ENCODE data around the gene BATF. TPM values are rescaled to one million over a fixed set of nuclear protein-coding genes. Genes with fewer than 3 reads are reported as not detected.

Gene BATF
- total RNA-seq, 1 donor from 2014 or later, result 0.84 TPM

GRCh38 chr14:75496755-75497154 lies 25.5 kb upstream of the BATF start:
- ATAC-seq (no peak), DNase-seq (ENCODE audit: missing footprints) (no peak)
- intact Hi-C loops (cut with DNase I), result no loop called here

- DNase-seq (ENCODE audit: missing footprints), result no peak
- ATAC-seq, result peak; percentile 26
- intact Hi-C loops (cut with DNase I), result no loop called here
These were observed 25.1 kb upstream of the BATF start for GRCh38 chr14:75497191-75497590.

GRCh38 chr14:75497701-75498100 lies 24.6 kb upstream of the BATF start:
- intact Hi-C loops (cut with DNase I), result no loop called here
- no peak for DNase-seq (ENCODE audit: missing footprints)

GRCh38 chr14:75499084-75499875 lies 23.0 kb upstream of the BATF start:
- no peak for ATAC-seq
- intact Hi-C loops (cut with DNase I), result no loop called here
- DNase-seq (ENCODE audit: missing footprints), result no peak

More at GRCh38 chr14:75497701-75498100, 24.6 kb upstream of the BATF start:
- no peak for ATAC-seq

GRCh38 chr14:75501080-75501479 lies 21.2 kb upstream of the BATF start:
- ATAC-seq, result no peak
- DNase-seq (ENCODE audit: missing footprints), result no peak

GRCh38 chr14:75504411-75504810 lies 17.9 kb upstream of the BATF start:
- ATAC-seq, result no peak
- no peak for DNase-seq (ENCODE audit: missing footprints)
- intact Hi-C loops (cut with DNase I), result no loop called here

More at GRCh38 chr14:75501080-75501479, 21.2 kb upstream of the BATF start:
- intact Hi-C loops (cut with DNase I), result no loop called here

GRCh38 chr14:75506930-75507329 lies 15.3 kb upstream of the BATF start:
- DNase-seq (ENCODE audit: missing footprints), result no peak
- no peak for ATAC-seq
- intact Hi-C loops (cut with DNase I), result no loop called here

GRCh38 chr14:75510547-75510946 lies 11.7 kb upstream of the BATF start:
- intact Hi-C loops (cut with DNase I), result no loop called here
- DNase-seq (ENCODE audit: missing footprints) (no peak), ATAC-seq (no peak)

- ATAC-seq, result no peak
- intact Hi-C loops (cut with DNase I), result no loop called here
- no peak for DNase-seq (ENCODE audit: missing footprints)
These were observed 11.1 kb upstream of the BATF start for GRCh38 chr14:75511201-75511600.

- intact Hi-C loops (cut with DNase I), result no loop called here
- ATAC-seq, result no peak
- no peak for DNase-seq (ENCODE audit: missing footprints)
These were observed 8.2 kb upstream of the BATF start for GRCh38 chr14:75513911-75514672.

GRCh38 chr14:75514673-75515628 lies 7.3 kb upstream of the BATF start:
- ATAC-seq (peak; percentile 16), DNase-seq (ENCODE audit: missing footprints) (peak; percentile 74)
- intact Hi-C loops (cut with DNase I), result no loop called here

- peak; percentile 70 for DNase-seq (ENCODE audit: missing footprints)
- intact Hi-C loops (cut with DNase I), result no loop called here
- ATAC-seq, result no peak
These were observed 6.7 kb upstream of the BATF start for GRCh38 chr14:75515629-75515996.

- intact Hi-C loops (cut with DNase I), result no loop called here
- no peak for DNase-seq (ENCODE audit: missing footprints)
- no peak for ATAC-seq
These were observed 3.6 kb upstream of the BATF start for GRCh38 chr14:75518625-75519024.

- intact Hi-C loops (cut with DNase I), result no loop called here
- DNase-seq (ENCODE audit: missing footprints), result no peak
- no peak for ATAC-seq
These were observed 2.9 kb upstream of the BATF start for GRCh38 chr14:75519394-75519793.

- no peak for DNase-seq (ENCODE audit: missing footprints)
- no peak for ATAC-seq
- intact Hi-C loops (cut with DNase I), result no loop called here
These were observed 2.2 kb upstream of the BATF start for GRCh38 chr14:75519826-75520728.

- intact Hi-C loops (cut with DNase I), result no loop called here
- no peak for ATAC-seq
- no peak for DNase-seq (ENCODE audit: missing footprints)
These were observed 1.4 kb upstream of the BATF start for GRCh38 chr14:75520852-75521251.

- ATAC-seq (no peak), DNase-seq (ENCODE audit: missing footprints) (no peak)
- intact Hi-C loops (cut with DNase I), result no loop called here
These were observed 662 bp upstream of the BATF start for GRCh38 chr14:75521415-75522199.

GRCh38 chr14:75522983-75523318 lies 682 bp downstream of the BATF start:
- ATAC-seq (no peak), DNase-seq (ENCODE audit: missing footprints) (no peak)
- intact Hi-C loops (cut with DNase I), result no loop called here
